Measurements from ENCODE around the gene CEP72.

DNA sequence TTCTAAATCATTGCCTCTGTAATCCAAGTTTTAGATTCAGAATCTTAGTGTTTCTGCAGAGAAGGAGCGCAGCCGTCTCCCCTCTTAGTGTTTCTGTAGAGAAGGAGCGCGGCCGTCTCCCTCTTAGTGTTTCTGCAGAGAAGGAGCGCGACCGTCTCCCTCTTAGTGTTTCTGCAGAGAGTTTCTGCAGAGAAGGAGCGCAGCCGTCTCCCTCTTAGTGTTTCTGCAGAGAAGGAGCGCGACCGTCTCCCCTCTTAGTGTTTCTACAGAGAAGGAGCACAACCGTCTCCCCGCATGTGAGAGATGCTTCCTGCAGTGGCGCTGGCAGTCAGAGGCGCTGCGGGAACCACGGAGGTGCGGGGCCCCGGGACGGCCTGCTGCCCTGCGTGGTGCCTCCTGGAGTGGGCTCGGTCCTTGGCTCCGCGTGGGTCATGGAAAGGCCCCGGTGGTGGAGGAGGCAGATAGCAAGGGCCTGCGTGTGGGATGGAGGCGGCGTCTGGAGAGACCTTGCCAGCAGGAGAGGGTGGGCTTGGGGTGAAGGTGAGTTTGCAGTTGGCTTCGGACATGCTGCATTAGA lies 10.9 kb downstream of the CEP72 start:
- TF ChIP-seq POLR2A (IDR thresholded peaks at IDR 0.05), result no peak
- TF ChIP-seq, protein P1, sequence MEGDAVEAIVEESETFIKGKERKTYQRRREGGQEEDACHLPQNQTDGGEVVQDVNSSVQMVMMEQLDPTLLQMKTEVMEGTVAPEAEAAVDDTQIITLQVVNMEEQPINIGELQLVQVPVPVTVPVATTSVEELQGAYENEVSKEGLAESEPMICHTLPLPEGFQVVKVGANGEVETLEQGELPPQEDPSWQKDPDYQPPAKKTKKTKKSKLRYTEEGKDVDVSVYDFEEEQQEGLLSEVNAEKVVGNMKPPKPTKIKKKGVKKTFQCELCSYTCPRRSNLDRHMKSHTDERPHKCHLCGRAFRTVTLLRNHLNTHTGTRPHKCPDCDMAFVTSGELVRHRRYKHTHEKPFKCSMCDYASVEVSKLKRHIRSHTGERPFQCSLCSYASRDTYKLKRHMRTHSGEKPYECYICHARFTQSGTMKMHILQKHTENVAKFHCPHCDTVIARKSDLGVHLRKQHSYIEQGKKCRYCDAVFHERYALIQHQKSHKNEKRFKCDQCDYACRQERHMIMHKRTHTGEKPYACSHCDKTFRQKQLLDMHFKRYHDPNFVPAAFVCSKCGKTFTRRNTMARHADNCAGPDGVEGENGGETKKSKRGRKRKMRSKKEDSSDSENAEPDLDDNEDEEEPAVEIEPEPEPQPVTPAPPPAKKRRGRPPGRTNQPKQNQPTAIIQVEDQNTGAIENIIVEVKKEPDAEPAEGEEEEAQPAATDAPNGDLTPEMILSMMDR (IDR thresholded peaks at IDR 0.05), result no peak

All from heart left ventricle (tissue), 13 donors.